Osteocyte (in vitro differentiated cells): Measurements from ENCODE around the gene FTO. TPM values are rescaled to one million over a fixed set of nuclear protein-coding genes. Genes with fewer than 3 reads are reported as not detected.

Source experiments
- DNase-seq: peaks from one replicate; pipeline ENCODE4 v3.0.0; 2021; ENCODE audit warnings: mixed read lengths; ENCODE audit not compliant: unreplicated experiment; ENCODE audit errors: extremely low spot score
- H3K27ac Mint-ChIP-seq: one replicate; pipeline ENCODE4 v1.8.0; 2021; ENCODE audit warnings: mild to moderate bottlenecking, mixed read lengths; ENCODE audit not compliant: unreplicated experiment
- H3K27me3 Mint-ChIP-seq: one replicate; pipeline ENCODE4 v1.8.0; 2021; ENCODE audit warnings: mixed read lengths; ENCODE audit not compliant: unreplicated experiment
- H3K36me3 Mint-ChIP-seq: one replicate; pipeline ENCODE4 v1.8.0; 2021; ENCODE audit warnings: mixed read lengths; ENCODE audit not compliant: unreplicated experiment
- H3K4me1 Mint-ChIP-seq: one replicate; pipeline ENCODE4 v1.8.0; 2021; ENCODE audit warnings: mixed read lengths; ENCODE audit not compliant: unreplicated experiment
- H3K4me3 Mint-ChIP-seq: one replicate; pipeline ENCODE4 v1.8.0; 2021; ENCODE audit warnings: mild to moderate bottlenecking, moderate library complexity, mixed read lengths; ENCODE audit not compliant: unreplicated experiment
- H3K9me3 Mint-ChIP-seq: one replicate; pipeline ENCODE4 v1.8.0; 2021; ENCODE audit warnings: mixed read lengths; ENCODE audit not compliant: unreplicated experiment
- total RNA-seq: library from RNA; stranded (reverse); gene quantifications from 2 replicates; pipeline ENCODE4 v1.2.1, GENCODE V29; 2021
- TF ChIP-seq, protein P1 (sequence below): fragments of 200-600 bp; sonication (generic); IDR thresholded peaks from 2 replicates; pipeline ENCODE4 v1.5.0; 2021; ENCODE audit warnings: antibody characterized with exemption, mild to moderate bottlenecking, moderate library complexity

FTO gene
- total RNA-seq, 1 donor from 2014 or later, result 108 TPM

DNA sequence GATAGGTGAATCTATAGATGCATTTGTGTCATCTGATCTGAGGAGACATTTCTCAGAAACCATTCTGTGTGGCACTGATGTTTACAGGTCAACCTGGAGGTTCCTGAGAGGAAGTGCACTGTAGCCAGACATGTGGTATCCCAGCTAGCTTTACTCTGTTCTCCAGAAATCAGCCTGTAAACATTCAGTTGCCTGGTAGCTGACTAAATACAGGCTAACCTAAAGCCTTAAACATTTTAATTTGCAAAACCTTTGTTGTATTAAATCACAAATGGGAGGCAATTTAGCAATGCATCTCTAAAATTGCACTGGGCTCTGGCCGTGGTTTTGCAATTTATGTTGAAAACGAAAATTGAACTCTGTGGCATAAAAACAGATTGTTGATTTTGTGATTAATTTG lies 207.6 kb downstream of the FTO start:
- Mint-ChIP-seq H3K36me3 (peaks cover 6% of the 10 kb centered on the region), H3K4me3 (no peak overlapping the region), H3K9me3 (no peaks in the 10 kb centered on the region), H3K27ac (no peak overlapping the region), H3K4me1 (peaks cover 15% of the 10 kb centered on the region), H3K27me3 (no peaks in the 10 kb centered on the region)
- TF ChIP-seq, protein P1, sequence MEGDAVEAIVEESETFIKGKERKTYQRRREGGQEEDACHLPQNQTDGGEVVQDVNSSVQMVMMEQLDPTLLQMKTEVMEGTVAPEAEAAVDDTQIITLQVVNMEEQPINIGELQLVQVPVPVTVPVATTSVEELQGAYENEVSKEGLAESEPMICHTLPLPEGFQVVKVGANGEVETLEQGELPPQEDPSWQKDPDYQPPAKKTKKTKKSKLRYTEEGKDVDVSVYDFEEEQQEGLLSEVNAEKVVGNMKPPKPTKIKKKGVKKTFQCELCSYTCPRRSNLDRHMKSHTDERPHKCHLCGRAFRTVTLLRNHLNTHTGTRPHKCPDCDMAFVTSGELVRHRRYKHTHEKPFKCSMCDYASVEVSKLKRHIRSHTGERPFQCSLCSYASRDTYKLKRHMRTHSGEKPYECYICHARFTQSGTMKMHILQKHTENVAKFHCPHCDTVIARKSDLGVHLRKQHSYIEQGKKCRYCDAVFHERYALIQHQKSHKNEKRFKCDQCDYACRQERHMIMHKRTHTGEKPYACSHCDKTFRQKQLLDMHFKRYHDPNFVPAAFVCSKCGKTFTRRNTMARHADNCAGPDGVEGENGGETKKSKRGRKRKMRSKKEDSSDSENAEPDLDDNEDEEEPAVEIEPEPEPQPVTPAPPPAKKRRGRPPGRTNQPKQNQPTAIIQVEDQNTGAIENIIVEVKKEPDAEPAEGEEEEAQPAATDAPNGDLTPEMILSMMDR, result no peak
- DNase-seq, result no peak

- H3K27ac Mint-ChIP-seq, result no peak overlapping the region
- no peak for DNase-seq
These were observed 208.2 kb downstream of the FTO start for GRCh38 chr16:53912155-53912554.

GRCh38 chr16:53913099-53913870 lies 209.3 kb downstream of the FTO start:
- Mint-ChIP-seq H3K27ac (peak overlapping the region; percentile 1), H3K27me3 (no peaks in the 10 kb centered on the region), H3K4me1 (peaks cover 15% of the 10 kb centered on the region), H3K9me3 (no peaks in the 10 kb centered on the region), H3K36me3 (no peaks in the 10 kb centered on the region), H3K4me3 (no peak overlapping the region)
- DNase-seq, result no peak
- TF ChIP-seq, protein P1, result no peak

More at GRCh38 chr16:53912155-53912554, 208.2 kb downstream of the FTO start:
- Mint-ChIP-seq H3K4me3 (no peak overlapping the region), H3K27me3 (no peaks in the 10 kb centered on the region), H3K9me3 (no peaks in the 10 kb centered on the region), H3K4me1 (peaks cover 15% of the 10 kb centered on the region), H3K36me3 (peaks cover 3% of the 10 kb centered on the region)
- TF ChIP-seq, protein P1, result no peak

GRCh38 chr16:53913920-53914319 lies 210.0 kb downstream of the FTO start:
- Mint-ChIP-seq H3K36me3 (no peaks in the 10 kb centered on the region), H3K9me3 (no peaks in the 10 kb centered on the region), H3K4me3 (no peak overlapping the region), H3K27ac (peak overlapping the region; percentile 20), H3K27me3 (no peaks in the 10 kb centered on the region), H3K4me1 (peaks cover 15% of the 10 kb centered on the region)
- TF ChIP-seq, protein P1, result no peak
- no peak for DNase-seq

GRCh38 chr16:53914736-53915135 lies 210.8 kb downstream of the FTO start:
- H3K9me3 Mint-ChIP-seq, result no peaks in the 10 kb centered on the region
- H3K36me3 Mint-ChIP-seq, result no peaks in the 10 kb centered on the region
- no peak for DNase-seq
- no peak overlapping the region for H3K27ac Mint-ChIP-seq
- H3K4me1 Mint-ChIP-seq, result peaks cover 15% of the 10 kb centered on the region
- no peak overlapping the region for H3K4me3 Mint-ChIP-seq
- H3K27me3 Mint-ChIP-seq, result no peaks in the 10 kb centered on the region
- TF ChIP-seq, protein P1, result no peak
